Sigmoid colon (tissue), 7 donors: Measurements from ENCODE around the gene ARNT2. TPM values are rescaled to one million over a fixed set of nuclear protein-coding genes. Genes with fewer than 3 reads are reported as not detected.

Experiments used
- DNase-seq: peaks from one replicate; pipeline ENCODE4 v3.0.0-alpha.2; 2019
- H3K27ac ChIP-seq, 4 donors: fragments of 200-600 bp; sonication (generic); one replicate each; pipeline ENCODE4 v1.5.1; 2016 to 2019; ENCODE audit warnings: mild to moderate bottlenecking in 1 of 4
- H3K27me3 ChIP-seq, 3 donors: fragments of 200-600 bp; sonication (generic); one replicate each; pipeline ENCODE4 v1.5.1; 2019; ENCODE audit warnings: mild to moderate bottlenecking in 1 of 3
- H3K36me3 ChIP-seq, 4 donors: fragments of 200-600 bp; sonication (generic); one replicate each; pipeline ENCODE4 v1.5.1; 2016 to 2019
- H3K4me1 ChIP-seq, 4 donors: fragments of 200-600 bp; sonication (generic); one replicate each; pipeline ENCODE4 v1.5.1; 2017 to 2019
- H3K4me3 ChIP-seq, 4 donors: fragments of 200-600 bp; sonication (generic); one replicate each; pipeline ENCODE4 v1.5.1; 2017 to 2019; ENCODE audit warnings: mild to moderate bottlenecking in 2 of 4, moderate library complexity in 1 of 4
- H3K9me3 ChIP-seq, 4 donors: fragments of 200-600 bp in 3 of 4; sonication (generic) in 3 of 4; one replicate each; pipeline versions ENCODE4 v1.5.1 to v1.6.1; 2013 to 2019
- EP300 ChIP-seq, 4 donors: sonication (generic); formaldehyde crosslinking; IDR thresholded peaks; one replicate each; pipeline ENCODE4 v1.6.1; 2017; ENCODE audit warnings: antibody characterized with exemption in 4 of 4
- POLR2A ChIP-seq, 2 donors: fragments of 450-650 bp; IDR thresholded peaks; one replicate each; pipeline ENCODE4 v1.6.1; 2016; ENCODE audit warnings: antibody characterized with exemption in 2 of 2, mild to moderate bottlenecking in 2 of 2, moderate library complexity in 2 of 2
- POLR2AphosphoS5 ChIP-seq, 4 donors: sonication (generic); formaldehyde crosslinking; IDR thresholded peaks; one replicate each; pipeline ENCODE4 v1.6.1; 2017; ENCODE audit warnings: antibody characterized with exemption in 4 of 4
- WGBS, 2 donors: extraction: QIAGEN DNeasy Blood & Tissue Kit; methylation state at CpG; one replicate each; pipeline ENCODE4 v1.1.7; 2013; 5-methylcytosine and 5-hydroxymethylcytosine counted together
- intact Hi-C: fragments of 100-400 bp; cut with DNase I; formaldehyde crosslinking; loops from one replicate; pipeline ENCODE4 v1.15.1; 2023
- polyA plus RNA-seq, 3 donors: library from polyadenylated mRNA; stranded (reverse); fragments of 200-250 nt; gene quantifications; one replicate each; pipeline ENCODE4 v1.2.3, GENCODE V29; 2013
- total RNA-seq, 4 donors: library from RNA; depleted of rRNA; stranded (reverse); fragments of >200 nt; gene quantifications; one replicate each; pipeline ENCODE4 v1.1.0, GENCODE V29; 2016
- TF ChIP-seq, protein P1 (sequence below), 4 experiments: fragments of 450-650 bp in 3 of 4; fragments of 200-600 bp in 1 of 4; IDR thresholded peaks; one replicate each; pipeline ENCODE4 v1.5.1; 2016 to 2019; ENCODE audit warnings: antibody characterized with exemption in 4 of 4, mild to moderate bottlenecking in 3 of 4, moderate library complexity in 2 of 4
- donor health status: healthy with polysubstance abuse.
- donor health status: Bipolar disorder and iron deficiency.
- donor health status: healthy.

ARNT2 gene
- total and polyA plus RNA-seq, 7 donors = 1.2 to 16.1 (median 4.3) TPM

DNA sequence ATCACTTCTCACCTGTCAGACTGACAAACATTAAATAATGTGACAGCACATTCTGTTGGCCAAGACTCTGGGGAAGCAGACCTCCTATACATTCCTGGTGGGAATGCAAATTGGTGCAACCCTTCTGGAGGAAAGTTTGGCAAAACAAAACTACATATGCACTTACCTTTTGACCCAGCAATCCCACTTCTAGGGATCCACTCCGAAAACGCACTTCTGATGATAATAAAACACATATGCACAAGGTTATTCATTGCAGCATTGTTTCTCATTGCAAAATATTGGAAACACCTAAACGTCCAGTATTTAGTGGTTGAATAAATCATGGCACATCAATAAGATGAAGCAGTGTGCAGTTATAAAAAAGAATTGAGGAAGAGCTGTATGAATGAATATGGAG is 145.5 kb downstream of the ARNT2 start:
- H3K4me3 ChIP-seq = no peak overlapping the region
- intact Hi-C loops = no loop called here
- 76 to 82% methylated on average over 3 of the region's 3 CpGs for WGBS, 2 donors
- H3K4me1 ChIP-seq = peaks cover 0 to 14% (median 0%) of the 10 kb centered on the region in 4 donors
- TF ChIP-seq, protein P1, sequence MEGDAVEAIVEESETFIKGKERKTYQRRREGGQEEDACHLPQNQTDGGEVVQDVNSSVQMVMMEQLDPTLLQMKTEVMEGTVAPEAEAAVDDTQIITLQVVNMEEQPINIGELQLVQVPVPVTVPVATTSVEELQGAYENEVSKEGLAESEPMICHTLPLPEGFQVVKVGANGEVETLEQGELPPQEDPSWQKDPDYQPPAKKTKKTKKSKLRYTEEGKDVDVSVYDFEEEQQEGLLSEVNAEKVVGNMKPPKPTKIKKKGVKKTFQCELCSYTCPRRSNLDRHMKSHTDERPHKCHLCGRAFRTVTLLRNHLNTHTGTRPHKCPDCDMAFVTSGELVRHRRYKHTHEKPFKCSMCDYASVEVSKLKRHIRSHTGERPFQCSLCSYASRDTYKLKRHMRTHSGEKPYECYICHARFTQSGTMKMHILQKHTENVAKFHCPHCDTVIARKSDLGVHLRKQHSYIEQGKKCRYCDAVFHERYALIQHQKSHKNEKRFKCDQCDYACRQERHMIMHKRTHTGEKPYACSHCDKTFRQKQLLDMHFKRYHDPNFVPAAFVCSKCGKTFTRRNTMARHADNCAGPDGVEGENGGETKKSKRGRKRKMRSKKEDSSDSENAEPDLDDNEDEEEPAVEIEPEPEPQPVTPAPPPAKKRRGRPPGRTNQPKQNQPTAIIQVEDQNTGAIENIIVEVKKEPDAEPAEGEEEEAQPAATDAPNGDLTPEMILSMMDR (IDR thresholded peaks at IDR 0.05) = no peak
- no peak for TF ChIP-seq EP300 (IDR thresholded peaks at IDR 0.05)
- no peak for TF ChIP-seq POLR2A (IDR thresholded peaks at IDR 0.05)
- TF ChIP-seq POLR2AphosphoS5 (IDR thresholded peaks at IDR 0.05) = no peak
- H3K36me3 ChIP-seq = peaks cover 0 to 6% (median 1%) of the 10 kb centered on the region in 4 donors
- H3K27ac ChIP-seq = no peak overlapping the region
- H3K9me3 ChIP-seq = no peaks in the 10 kb centered on the region
- no peak for DNase-seq
- H3K27me3 ChIP-seq = no peaks in the 10 kb centered on the region

DNA sequence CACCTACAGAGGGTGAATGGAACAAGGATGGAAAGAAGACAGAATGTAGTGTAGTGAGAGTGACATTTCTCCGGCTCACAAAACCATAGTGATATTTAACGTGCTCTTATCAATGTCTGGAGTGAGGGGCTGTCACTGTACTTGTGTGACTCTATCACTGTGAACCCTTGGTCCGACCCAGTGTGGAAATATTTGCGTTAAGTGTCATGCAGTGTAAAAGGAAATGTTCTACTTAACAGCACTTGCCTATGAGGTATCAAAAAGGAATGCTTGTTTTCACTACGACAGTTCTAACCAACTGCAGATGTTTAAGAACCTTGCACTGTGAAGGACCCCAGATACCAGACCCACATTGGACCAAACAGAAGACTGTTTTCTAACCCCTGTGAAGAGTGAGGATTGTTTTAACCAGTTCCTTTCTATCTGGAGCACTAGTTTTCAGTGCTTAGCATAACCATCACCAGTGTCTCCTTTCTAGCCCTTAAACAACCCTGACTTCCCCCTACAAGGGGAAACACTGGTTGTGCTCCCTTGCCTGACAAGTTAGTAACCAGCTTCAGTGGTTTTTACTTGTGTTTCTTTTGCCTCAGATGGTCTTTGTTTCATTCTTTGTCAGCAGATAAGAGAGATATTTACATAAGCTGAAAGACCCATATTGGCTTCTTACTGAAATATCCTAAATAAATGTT is 146.2 kb downstream of the ARNT2 start:
- TF ChIP-seq EP300 (IDR thresholded peaks at IDR 0.05) (no peak), POLR2A (IDR thresholded peaks at IDR 0.05) (no peak), POLR2AphosphoS5 (IDR thresholded peaks at IDR 0.05) (no peak)
- TF ChIP-seq, protein P1 (IDR thresholded peaks at IDR 0.05) = no peak
- H3K36me3 ChIP-seq = peaks cover 0 to 11% (median 1%) of the 10 kb centered on the region in 4 donors
- H3K27ac ChIP-seq = peak overlapping the region in 1 of 4 donors; percentile 1
- intact Hi-C loops = no loop called here
- H3K9me3 ChIP-seq = no peaks in the 10 kb centered on the region
- no peak overlapping the region for H3K4me3 ChIP-seq
- no peak for DNase-seq
- peaks cover 0 to 14% (median 0%) of the 10 kb centered on the region in 4 donors for H3K4me1 ChIP-seq
- 69 to 85% methylated on average over 5 of the region's 5 CpGs for WGBS, 2 donors
- H3K27me3 ChIP-seq = no peaks in the 10 kb centered on the region

DNA sequence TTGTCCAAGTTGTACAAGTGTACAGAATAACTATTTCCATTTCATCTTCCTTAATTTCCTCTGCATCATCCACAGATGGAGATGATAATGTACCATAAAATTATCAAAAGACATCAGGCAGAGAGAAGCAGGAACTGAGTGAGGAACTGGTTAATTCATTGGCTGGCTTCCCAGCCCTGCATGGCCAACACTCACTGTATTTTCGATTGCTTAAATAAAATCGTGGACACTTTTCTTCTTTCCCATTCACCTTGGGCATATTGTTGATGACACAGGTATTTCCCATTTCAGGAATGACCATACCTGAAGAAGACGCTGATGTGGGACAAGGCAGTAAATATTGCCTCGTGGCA is 146.7 kb downstream of the ARNT2 start:
- H3K27me3 ChIP-seq = no peaks in the 10 kb centered on the region
- H3K36me3 ChIP-seq = peaks cover 0 to 11% (median 1%) of the 10 kb centered on the region in 4 donors
- no peak overlapping the region for H3K4me3 ChIP-seq
- WGBS, 2 donors = 40 to 43% methylated on average over 4 of the region's 4 CpGs
- H3K4me1 ChIP-seq = peaks cover 0 to 14% (median 0%) of the 10 kb centered on the region in 4 donors
- TF ChIP-seq POLR2AphosphoS5 (IDR thresholded peaks at IDR 0.05) = no peak
- TF ChIP-seq, protein P1 (IDR thresholded peaks at IDR 0.05) = no peak
- no peak for TF ChIP-seq POLR2A (IDR thresholded peaks at IDR 0.05)
- no peak overlapping the region for H3K27ac ChIP-seq
- intact Hi-C loops = no loop called here
- no peak for DNase-seq
- no peaks in the 10 kb centered on the region for H3K9me3 ChIP-seq

DNA sequence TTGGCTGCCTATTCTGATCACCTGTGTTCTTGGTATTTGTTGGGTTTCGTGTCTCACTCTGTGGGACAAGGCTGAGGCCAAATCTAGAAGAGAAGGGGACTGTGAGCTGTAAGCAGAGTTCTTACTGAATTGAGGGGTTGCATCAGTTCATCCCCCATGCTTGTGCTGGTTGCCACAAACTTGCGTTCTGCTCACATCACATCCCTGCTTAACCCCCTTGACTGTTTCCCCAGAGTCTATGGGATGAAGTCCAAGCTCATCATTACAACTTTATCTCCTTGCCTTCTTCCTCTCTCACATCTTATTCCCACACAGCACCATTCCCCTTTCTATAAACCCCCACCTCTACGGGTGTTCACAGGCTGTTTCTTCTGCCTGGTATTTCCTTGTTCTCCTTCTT is 147.2 kb downstream of the ARNT2 start:
- peaks cover 0 to 14% (median 0%) of the 10 kb centered on the region in 4 donors for H3K4me1 ChIP-seq
- H3K27me3 ChIP-seq = no peaks in the 10 kb centered on the region
- 84 to 92% methylated on average over 3 of the region's 3 CpGs for WGBS, 2 donors
- intact Hi-C loops = no loop called here
- H3K36me3 ChIP-seq = peaks cover 0 to 11% (median 1%) of the 10 kb centered on the region in 4 donors
- H3K9me3 ChIP-seq = no peaks in the 10 kb centered on the region
- H3K27ac ChIP-seq = no peak overlapping the region
- DNase-seq = no peak
- no peak overlapping the region for H3K4me3 ChIP-seq
- TF ChIP-seq EP300 (IDR thresholded peaks at IDR 0.05) (no peak), POLR2A (IDR thresholded peaks at IDR 0.05) (no peak), POLR2AphosphoS5 (IDR thresholded peaks at IDR 0.05) (no peak)
- TF ChIP-seq, protein P1 (IDR thresholded peaks at IDR 0.05) = no peak
